ENCODE results near the gene TPRX2.

DNA sequence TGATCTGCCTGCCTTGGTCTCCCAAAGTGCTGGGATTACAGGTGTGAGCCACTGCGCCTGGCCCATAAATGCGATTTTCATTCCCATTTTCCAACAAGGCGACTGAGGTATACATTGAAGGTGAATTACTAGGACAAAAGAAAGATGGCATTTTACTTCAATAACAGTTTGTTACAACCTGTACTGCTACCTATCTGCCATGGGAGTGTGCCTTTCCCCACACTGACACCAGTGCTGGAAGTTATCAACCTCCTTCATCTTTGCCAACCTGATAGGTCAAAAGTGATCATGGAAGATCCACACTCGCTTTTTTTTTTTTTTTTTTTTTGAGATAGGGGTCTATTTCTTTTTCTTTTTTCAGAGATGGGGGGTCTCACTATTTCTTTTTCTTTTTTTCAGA lies 26.3 kb upstream of the TPRX2 start:
- TF ChIP-seq, protein P1, sequence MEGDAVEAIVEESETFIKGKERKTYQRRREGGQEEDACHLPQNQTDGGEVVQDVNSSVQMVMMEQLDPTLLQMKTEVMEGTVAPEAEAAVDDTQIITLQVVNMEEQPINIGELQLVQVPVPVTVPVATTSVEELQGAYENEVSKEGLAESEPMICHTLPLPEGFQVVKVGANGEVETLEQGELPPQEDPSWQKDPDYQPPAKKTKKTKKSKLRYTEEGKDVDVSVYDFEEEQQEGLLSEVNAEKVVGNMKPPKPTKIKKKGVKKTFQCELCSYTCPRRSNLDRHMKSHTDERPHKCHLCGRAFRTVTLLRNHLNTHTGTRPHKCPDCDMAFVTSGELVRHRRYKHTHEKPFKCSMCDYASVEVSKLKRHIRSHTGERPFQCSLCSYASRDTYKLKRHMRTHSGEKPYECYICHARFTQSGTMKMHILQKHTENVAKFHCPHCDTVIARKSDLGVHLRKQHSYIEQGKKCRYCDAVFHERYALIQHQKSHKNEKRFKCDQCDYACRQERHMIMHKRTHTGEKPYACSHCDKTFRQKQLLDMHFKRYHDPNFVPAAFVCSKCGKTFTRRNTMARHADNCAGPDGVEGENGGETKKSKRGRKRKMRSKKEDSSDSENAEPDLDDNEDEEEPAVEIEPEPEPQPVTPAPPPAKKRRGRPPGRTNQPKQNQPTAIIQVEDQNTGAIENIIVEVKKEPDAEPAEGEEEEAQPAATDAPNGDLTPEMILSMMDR (IDR thresholded peaks at IDR 0.05 in 4 of 5, conservative IDR thresholded peaks at IDR 0.05 in 1 of 5): no peak
- TF ChIP-seq POLR2A (IDR thresholded peaks at IDR 0.05): no peak

Measured in gastrocnemius medialis (tissue), 4 donors.